Smooth muscle cell (in vitro differentiated cells): ENCODE data around the gene EDAR. TPM values are rescaled to one million over a fixed set of nuclear protein-coding genes. Genes with fewer than 3 reads are reported as not detected.

Experiments used
- DNase-seq: peaks from one replicate; lab custom pipeline; 2025; ENCODE audit not compliant: unreplicated experiment; lab: John Stamatoyannopoulos, UW
- H2AFZ ChIP-seq: fragments of 200-600 bp; sonication (generic); 2 replicates; pipeline ENCODE4 v1.6.0; 2016; ENCODE audit warnings: antibody characterized with exemption, low read depth, mild to moderate bottlenecking
- H3F3A ChIP-seq: fragments of 200-600 bp; sonication (generic); 2 replicates; pipeline ENCODE4 v1.6.0; 2017; ENCODE audit warnings: antibody characterized with exemption, low read depth
- H3K27ac ChIP-seq: fragments of 200-600 bp; sonication (generic); 2 replicates; pipeline ENCODE4 v1.5.1; 2016; ENCODE audit warnings: low read depth, mild to moderate bottlenecking
- H3K27me3 ChIP-seq: fragments of 200-600 bp; sonication (generic); 2 replicates; pipeline ENCODE4 v1.6.1; 2016; ENCODE audit warnings: low read depth, mild to moderate bottlenecking
- H3K36me3 ChIP-seq: fragments of 200-600 bp; sonication (generic); 2 replicates; pipeline ENCODE4 v1.5.1; 2016; ENCODE audit warnings: low read depth
- H3K4me1 ChIP-seq: fragments of 200-600 bp; sonication (generic); 2 replicates; pipeline ENCODE4 v1.5.1; 2016; ENCODE audit warnings: low read depth
- H3K4me2 ChIP-seq: fragments of 200-600 bp; sonication (generic); 2 replicates; pipeline ENCODE4 v1.6.0; 2016; ENCODE audit warnings: mild to moderate bottlenecking
- H3K4me3 ChIP-seq: fragments of 200-600 bp; sonication (generic); 2 replicates; pipeline ENCODE4 v1.5.1; 2016; ENCODE audit warnings: mild to moderate bottlenecking
- H3K79me2 ChIP-seq: fragments of 200-600 bp; sonication (generic); 2 replicates; pipeline ENCODE4 v1.6.0; 2016; ENCODE audit warnings: low read depth, mild to moderate bottlenecking
- H3K9ac ChIP-seq: fragments of 200-600 bp; sonication (generic); 2 replicates; pipeline ENCODE4 v1.6.0; 2016; ENCODE audit warnings: low read depth
- H3K9me3 ChIP-seq: fragments of 200-600 bp; sonication (generic); replicated peaks from 2 replicates; pipeline ENCODE4 v1.5.1; 2016; ENCODE audit warnings: low read depth
- H4K20me1 ChIP-seq: fragments of 200-600 bp; sonication (generic); 2 replicates; pipeline ENCODE4 v1.6.0; 2016; ENCODE audit warnings: low read depth
- CTCF ChIP-seq: fragments of 200-600 bp; sonication (generic); IDR thresholded peaks from 2 replicates; pipeline ENCODE4 v1.5.1; 2017; ENCODE audit warnings: borderline replicate concordance, mild to moderate bottlenecking, antibody characterized with exemption; ENCODE audit not compliant: insufficient read depth, poor library complexity, severe bottlenecking
- WGBS: methylation state at CpG from one replicate; pipeline ENCODE4 v1.1.7; 2016; ENCODE audit warnings: low lambda C conversion rate; 5-methylcytosine and 5-hydroxymethylcytosine counted together
- polyA plus RNA-seq: library from polyadenylated mRNA; unstranded; fragments of >200 nt; fragmentation: Nextera tagmentation; extraction: Ambion mirVana; gene quantifications from 2 replicates; pipeline ENCODE4 v1.2.1, GENCODE V29; 2016
- total RNA-seq: library from RNA; depleted of rRNA; stranded (reverse); fragments of >200 nt; gene quantifications from 2 replicates; pipeline ENCODE4 v1.2.3, GENCODE V29; 2014

Gene EDAR
- total and polyA plus RNA-seq, 2 experiments from 2014 or later = 0.09 TPM; not detected in 1

DNA sequence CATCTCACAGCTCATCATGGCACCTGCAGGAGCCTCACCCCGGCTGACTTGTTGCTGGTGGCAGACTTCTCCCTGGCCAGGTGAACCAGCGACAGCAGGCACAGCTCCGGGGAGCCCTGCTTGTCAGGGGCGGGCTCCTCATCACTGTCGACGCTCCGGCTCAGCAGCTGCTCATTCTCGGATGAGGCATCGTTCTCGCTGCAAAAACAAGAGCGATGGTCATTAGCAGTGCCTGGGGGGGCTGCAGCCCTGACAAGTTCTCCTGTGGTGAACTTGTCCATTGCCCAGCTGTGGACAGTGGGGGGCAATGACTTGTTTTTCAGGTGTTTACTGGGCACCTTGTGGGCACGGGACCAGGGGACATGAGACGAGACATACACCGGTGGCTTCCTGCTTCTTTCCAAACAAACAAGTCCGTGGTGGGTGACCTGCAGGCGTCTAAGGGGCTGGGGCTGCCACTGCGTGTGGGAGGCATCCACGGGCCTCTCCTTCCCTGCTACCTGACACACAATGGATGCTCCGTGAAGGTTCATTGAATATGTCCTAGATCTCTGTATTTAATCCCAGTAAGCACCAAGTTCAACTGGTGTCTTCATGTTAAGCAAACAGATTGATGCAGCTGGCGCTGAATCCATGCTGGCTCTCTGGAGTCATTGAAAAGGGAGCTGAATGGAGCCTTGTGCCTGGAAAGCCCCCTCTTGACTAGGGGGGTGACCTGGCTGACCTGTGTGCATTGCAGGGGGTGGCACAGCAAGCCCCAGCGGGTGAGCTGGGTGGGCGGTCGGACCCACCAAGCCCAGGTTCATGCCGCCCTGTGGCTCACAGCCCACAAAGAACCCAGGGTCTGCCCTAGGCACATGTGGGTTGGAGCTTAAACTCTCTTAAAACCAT, 81.0 kb downstream of the EDAR start:
- Histone ChIP-seq H2AFZ (no peak overlapping the region), H3K9me3 (no peaks in the 10 kb centered on the region), H4K20me1 (no peaks in the 10 kb centered on the region), H3K4me1 (no peaks in the 10 kb centered on the region), H3K9ac (no peak overlapping the region), H3K4me3 (no peak overlapping the region), H3K36me3 (no peaks in the 10 kb centered on the region), H3K27me3 (no peaks in the 10 kb centered on the region), H3K79me2 (no peaks in the 10 kb centered on the region), H3K27ac (no peak overlapping the region), H3K4me2 (no peak overlapping the region), H3F3A (no peaks in the 10 kb centered on the region)
- 91% methylated on average over 24 of the region's 24 CpGs for WGBS
- no peak for TF ChIP-seq CTCF
- no peak for DNase-seq

DNA sequence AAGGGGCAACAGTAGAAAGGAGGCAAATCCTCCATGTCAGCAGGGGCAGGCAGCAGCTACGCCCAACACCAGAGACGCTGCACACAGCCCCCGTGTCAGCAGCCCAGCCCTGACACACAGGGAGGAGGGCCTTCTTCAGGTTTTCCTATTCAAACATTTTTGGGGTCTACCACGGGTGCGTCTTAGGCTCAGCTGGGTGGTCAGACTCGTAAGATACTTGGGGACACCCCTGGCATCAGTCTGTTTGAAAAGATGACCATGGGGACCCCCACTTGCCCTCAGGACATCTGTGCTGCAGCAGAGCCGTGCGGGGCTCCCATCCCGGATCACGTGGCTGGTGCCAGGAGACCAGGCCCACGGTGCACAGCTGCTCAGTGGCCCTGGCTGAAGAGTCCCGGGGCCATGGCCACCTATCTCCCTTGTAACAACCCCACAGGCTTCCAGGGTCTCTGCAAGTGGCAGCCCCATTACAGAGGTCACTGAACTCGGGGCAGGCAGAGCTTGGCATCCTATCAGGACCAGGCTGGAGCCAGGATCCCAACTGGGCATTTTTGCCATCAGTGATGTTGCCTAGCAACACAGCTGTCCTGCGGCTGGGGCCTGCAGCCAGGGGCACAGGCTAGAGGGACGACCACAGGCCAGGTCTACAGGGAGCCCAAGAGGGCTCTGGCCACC, 82.5 kb downstream of the EDAR start:
- no peaks in the 10 kb centered on the region for H3K27me3 ChIP-seq
- H3K9me3 ChIP-seq = no peaks in the 10 kb centered on the region
- no peak overlapping the region for H3K4me3 ChIP-seq
- H3K4me1 ChIP-seq = no peaks in the 10 kb centered on the region
- DNase-seq = no peak
- WGBS = 86% methylated on average over 15 of the region's 15 CpGs
- H3K27ac ChIP-seq = no peak overlapping the region
- no peaks in the 10 kb centered on the region for H3K79me2 ChIP-seq
- H3K9ac ChIP-seq = no peak overlapping the region
- TF ChIP-seq CTCF = no peak
- H3K36me3 ChIP-seq = no peaks in the 10 kb centered on the region
- H2AFZ ChIP-seq = no peak overlapping the region
- H4K20me1 ChIP-seq = no peaks in the 10 kb centered on the region
- no peak overlapping the region for H3K4me2 ChIP-seq
- H3F3A ChIP-seq = no peaks in the 10 kb centered on the region

DNA sequence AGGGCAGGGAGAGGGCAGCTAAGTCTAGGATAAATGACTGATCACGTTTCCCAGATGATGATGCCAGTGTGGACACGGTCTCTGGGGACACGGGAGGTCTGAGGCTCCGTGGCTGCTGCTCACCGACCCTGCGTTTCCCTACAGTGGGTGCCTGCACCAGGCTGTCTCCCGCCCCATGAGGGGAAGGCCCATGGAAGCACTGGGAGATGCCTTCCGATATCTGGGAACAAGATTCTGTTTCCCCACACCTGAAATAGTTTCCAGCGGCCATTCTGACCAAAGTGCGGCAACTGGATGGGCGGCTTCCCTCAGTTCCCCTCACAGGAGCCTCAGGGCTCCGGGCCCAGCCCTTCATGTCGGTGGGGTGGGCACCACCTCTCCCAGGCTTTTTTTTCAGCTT, 83.1 kb downstream of the EDAR start:
- Histone ChIP-seq H3K79me2 (no peaks in the 10 kb centered on the region), H3K4me3 (no peak overlapping the region), H3K27me3 (no peaks in the 10 kb centered on the region), H3K36me3 (no peaks in the 10 kb centered on the region), H2AFZ (no peak overlapping the region), H3K9ac (no peak overlapping the region), H3K4me2 (no peak overlapping the region), H3K27ac (no peak overlapping the region), H3F3A (no peaks in the 10 kb centered on the region), H3K9me3 (no peaks in the 10 kb centered on the region), H4K20me1 (no peaks in the 10 kb centered on the region), H3K4me1 (no peaks in the 10 kb centered on the region)
- 83% methylated on average over 13 of the region's 13 CpGs for WGBS
- no peak for DNase-seq
- TF ChIP-seq CTCF = no peak
